NCI-H1436 (cell line): Measurements from ENCODE around the gene LMCD1.

Source experiments
- DNase-seq: peaks from one replicate; lab custom pipeline; 2025; lab: John Stamatoyannopoulos, UW

LMCD1 gene

DNA sequence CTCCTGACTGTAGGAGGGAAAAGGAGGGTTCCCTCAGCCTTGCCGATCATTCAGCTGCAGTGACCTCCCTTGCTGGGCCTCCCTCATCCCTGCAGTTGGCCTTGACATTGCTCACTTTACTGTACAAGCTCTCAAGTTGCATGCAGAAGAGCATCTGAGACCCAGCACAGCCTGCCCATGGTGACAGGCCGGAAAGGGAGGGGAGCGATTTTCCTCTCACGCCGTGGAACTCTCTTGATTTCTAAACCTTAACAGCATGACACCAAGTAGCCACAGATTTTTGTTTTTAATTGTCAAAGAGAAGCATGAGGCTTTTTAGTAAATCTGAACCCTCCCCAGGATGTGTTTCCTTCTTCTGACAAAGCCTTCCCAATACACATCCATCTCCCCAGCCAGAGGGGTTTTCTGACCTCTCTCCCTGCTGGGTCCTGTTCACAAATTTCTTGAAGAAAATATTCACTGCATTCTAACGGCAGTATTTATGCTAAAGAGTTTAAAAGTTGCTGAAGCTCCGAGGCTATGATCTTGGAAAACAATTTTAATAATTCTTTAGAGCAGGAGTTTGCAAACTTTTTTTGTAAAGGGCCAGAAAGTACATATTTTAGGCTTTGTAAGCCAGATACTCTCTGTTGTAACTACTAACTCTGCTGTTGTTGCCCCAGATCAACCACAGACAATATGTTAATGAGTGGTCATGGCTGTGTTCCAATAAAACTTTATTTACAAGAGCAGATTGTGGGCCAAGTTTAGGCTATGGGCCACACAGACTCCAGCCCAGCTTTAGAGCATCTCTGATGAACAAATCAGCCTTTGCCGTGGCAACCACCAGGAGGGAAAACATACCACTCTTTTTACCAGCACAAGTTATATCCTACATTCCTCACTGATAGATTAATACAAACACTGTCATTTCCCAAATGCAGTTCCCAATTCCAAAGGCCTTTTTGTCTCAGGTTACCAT is 34.8 kb downstream of the LMCD1 start:
- no peak for DNase-seq

DNA sequence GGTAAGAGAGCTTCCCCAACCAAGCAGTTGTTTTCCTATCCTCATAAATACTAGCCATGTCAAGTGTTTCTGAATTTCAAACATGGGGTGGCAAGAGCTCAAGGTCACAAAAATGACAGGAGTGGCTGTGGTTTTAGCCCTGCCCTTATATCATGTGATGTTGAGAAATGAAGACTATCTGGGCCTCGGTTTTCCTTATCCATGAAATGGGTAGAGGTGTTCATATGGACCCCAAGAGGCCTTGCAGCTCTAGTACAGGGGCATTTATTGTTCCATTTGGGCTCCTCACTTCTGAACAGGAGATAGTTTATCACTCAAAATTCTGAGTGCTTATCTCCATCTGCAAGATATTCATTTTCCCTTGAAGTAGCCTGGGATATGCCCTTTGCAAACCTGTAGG is 35.8 kb downstream of the LMCD1 start:
- DNase-seq: no peak

DNA sequence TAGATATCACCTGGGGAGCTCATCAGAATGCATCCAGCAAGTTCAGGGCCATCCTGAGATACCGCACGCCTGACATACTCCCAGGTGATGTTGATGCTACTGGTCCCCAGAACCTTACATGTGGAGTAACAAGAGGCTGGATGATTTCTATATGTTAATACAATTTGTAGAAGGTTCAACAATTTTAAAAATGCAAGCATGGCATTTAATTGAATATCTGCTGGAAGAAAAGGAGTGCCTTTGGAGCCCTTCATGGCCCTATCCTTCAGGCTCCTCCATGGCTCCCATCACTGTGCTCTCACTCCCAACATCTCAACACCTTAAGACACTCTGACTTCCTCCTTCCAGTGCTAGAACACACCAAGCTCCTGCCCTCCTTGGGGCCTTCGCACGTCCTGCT is 36.6 kb downstream of the LMCD1 start:
- DNase-seq: no peak

DNA sequence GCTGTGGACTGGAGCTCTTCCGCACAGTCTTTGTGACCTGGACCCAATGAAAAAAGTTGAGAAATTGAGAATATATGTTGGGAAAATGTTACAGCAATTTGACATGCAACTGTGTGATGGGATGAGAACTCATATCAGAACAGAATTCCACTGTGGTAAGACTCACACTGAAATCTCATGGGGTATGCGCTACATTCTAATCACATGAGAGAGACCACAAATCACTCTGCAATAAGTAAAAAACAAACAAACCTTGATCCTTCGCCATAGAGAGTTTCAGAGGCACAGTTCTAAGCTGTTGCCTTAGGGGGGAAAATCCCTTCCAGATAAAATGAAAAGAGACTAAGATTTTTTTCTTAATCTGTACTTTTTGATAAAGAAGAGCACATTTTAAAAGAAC is 37.3 kb downstream of the LMCD1 start:
- DNase-seq: no peak

DNA sequence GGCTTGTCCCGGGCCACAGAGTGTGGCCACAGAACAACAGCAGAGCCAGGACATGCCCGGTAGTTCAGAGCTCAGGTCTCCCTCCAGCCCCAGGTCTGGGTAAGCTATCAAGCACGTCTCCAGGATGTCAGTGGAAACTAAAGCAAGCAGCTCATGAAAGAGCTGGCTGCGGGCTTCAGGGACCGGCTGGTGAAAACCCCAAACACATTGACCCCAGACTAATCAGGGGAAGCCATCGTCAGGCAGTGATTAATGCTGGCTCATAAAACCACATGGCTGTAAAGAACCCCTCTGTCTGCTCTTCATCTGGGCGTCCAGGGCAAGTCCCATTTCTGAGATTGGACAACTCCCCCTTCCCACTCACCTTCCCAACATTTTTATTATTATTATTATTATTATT is 37.8 kb downstream of the LMCD1 start:
- DNase-seq: no peak

DNA sequence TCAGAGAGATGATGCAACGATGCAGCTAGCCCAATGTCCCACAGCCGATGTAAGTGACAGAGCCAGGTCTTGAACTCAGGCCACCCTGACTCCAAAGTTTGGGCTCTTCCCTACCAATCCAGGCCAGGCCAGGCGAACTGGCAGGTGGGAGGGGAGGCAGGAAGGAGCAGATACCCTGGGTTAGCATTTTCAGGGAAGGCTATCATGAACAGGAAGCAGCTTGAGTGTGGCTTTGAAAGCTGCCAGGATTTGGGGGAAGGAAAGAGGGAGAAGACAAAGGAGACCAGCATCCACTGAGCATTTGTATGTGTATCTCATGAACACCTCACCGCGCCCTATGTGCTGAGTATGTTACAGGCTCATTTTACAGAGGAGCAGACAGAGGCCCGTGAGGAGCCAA is 38.8 kb downstream of the LMCD1 start:
- DNase-seq: no peak

DNA sequence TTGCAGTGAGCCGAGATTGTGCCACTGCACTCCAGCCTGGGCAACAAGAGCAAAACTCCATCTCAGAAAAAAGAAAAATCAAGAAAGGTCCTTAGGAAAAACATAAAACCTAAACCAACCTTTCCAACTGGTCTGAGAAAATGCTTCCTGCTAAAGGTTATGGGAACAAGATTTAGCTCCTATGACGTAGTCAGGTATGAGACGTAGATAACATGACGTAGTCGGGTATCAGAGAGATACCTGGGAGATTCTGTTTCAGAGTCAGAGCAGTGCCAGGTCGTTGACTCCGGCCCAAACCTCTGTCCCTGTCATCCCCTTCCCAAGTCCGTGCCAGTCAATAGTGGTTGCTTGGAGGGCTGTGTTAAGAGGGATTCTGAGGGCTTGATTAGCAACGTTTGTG is 39.9 kb downstream of the LMCD1 start:
- DNase-seq: no peak

DNA sequence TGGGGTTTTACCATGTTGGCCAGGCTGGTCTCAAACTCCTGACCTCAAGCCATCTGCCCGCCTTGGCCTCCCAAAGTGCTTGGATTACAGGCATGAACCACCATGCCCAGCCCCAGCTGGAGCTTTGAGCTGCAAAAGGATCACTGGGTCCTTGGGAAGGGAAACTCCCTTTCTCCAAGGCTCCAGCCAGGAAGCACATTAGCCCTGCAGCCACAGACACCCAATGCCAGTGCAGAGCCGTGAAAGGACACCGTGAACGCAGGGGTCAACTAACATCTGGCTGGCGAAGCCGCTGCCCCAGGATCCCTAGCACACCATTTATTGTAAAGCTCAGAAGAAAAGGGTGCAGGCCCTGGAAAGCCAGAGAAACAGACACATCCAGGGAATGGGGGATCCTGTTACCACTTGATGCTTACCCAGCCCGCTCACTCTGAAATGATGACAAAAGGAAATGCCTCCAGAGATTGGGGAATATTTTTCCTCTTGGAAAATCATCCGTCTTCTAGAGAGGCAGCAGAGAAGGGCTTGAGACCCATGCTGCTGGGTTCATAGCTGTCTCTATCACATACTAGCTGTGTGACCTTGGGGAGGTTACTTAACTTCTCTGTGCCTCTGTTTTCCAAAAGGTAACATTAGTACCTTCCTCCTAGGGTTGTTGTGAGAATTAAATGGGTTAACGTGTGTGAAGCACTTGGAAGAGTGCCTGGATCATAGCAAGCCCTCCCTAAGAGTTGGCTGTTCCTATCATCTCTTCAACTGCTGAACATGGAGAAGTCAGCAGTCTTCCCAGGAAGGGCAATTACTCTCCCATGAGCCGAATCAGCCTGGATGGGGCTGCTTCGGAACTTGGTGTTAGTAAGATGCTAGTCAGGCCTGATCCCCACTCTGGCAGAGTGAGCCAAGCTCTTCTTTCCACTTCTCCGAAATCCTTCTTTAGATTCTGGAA is 40.8 kb downstream of the LMCD1 start:
- DNase-seq: no peak

DNA sequence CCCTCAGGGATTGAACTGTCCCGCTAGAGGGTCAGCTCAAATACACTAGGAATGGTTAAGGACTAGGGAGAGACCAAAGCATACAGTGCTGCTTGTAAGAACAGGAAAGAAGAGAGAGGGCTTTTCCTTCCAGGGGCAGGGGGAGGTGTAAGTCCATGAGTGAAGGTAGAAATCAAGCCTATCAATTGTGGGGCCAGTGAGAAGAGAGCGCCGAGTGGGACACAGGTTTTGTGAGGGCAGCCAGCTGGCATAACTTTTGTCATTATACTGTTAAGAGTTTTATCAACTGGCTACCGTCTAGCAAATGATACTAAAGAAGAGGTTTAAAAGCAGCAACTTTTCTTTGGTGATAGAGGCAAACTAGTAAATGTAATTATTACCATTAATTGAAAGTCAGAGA is 45.0 kb downstream of the LMCD1 start:
- no peak for DNase-seq

DNA sequence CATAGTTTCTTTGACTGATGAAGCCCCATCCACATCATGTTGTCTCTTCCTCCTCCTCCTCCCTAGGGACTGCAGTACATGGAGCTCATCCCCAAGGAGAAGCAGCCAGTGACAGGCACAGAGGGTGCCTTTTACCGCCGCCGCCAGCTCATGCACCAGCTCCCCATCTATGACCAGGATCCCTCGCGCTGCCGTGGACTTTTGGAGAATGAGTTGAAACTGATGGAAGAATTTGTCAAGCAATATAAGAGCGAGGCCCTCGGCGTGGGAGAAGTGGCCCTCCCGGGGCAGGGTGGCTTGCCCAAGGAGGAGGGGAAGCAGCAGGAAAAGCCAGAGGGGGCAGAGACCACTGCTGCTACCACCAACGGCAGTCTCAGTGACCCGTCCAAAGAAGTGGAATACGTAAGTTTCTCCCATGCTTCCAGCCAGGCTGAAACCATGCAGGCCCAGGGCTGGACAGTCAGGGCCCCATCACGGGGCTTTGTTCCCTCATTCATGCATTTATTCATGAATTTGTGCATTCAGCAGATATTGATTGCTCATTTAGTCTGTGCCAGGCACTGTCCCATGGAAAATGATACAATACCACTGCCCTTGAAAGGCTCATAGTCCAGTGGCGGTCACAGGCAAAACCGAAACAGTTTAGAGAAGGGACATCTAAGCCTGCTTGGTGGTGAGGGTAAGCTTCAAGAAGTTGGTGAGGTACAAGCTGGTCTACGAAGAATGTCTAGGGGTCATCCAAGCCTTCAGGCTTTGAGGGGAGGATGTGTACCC is 47.1 kb downstream of the LMCD1 start:
- DNase-seq: no peak

DNA sequence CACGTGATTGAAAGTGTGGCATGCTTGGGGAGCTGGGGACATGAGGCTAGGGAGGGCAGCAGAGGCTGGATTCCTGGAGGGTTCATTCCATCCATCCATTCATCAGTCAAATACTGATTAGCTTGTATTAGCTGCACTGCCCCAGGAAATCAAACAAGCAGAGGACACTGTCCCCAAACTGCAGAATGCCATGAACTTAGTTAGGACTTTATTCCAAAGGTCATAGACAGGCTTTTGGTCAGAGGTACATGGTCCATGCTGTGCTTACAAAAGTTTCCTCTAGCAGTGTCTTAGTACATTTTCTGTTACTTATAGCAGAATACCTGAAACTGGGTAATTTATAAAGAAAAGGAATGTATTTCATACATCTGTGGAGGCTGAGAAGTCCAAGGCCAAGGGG is 47.7 kb downstream of the LMCD1 start:
- DNase-seq: no peak

DNA sequence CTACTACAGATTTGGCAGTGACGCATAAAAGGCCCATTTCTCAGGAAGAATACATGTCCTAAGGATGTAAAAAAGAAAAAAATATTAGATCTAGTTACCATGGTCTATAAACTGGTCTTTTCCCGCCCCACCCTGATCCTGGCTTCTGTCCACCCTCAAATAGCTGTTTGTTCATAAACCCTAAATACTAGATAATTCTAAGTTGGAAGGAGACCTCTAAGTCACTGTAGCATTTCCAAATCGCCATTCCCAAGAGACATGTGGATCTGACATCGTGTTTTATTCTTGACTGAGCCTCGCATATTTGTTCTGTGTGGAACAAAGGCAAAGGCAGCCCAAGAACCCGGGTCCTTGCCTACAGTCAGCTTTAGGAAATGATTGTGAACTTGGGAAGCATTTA is 49.0 kb downstream of the LMCD1 start:
- no peak for DNase-seq

DNA sequence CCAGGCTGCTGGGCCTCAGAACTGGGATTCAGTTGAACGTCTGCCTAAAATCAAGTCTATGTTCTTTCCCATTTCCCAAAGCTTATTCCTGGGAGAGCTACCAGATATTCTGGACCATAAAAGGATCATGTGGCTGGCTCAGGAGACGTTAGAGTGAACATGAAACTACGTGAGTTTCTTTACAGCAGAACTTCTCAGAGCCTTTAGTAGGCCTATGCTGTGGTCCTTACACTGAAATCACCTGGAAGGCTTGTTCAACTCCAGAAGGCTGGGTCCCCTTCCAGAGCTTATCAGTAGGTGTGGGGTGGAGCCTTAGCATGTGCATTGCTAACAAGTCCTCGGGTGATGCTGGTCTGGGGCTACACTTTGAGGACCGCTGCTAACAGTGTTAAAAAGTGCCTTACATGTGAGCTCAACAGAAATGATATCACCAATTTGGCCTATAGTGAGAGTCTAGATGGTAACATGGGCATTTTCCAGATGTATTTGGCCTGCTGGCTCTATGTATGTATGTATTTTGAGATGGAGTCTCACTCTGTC is 50.7 kb downstream of the LMCD1 start:
- no peak for DNase-seq

DNA sequence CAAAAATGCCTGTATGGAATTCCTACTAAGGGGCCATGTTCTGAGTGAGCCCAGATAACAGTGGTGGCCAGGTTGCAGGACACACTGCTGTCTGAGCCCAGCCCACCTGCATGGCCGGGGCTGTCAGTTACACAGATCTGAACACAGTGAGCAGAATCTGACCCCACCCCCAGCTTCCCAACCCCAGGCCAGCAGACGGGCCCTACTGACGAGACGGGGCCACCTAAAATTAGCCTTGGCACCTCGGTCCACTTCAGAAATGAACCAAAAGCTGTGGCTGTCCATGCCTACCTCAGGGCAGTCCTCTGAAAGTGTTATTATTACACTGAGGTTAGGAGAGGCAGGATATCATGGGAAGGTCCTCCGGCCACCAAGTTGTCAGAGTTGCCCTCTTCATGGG is 51.8 kb downstream of the LMCD1 start:
- no peak for DNase-seq

DNA sequence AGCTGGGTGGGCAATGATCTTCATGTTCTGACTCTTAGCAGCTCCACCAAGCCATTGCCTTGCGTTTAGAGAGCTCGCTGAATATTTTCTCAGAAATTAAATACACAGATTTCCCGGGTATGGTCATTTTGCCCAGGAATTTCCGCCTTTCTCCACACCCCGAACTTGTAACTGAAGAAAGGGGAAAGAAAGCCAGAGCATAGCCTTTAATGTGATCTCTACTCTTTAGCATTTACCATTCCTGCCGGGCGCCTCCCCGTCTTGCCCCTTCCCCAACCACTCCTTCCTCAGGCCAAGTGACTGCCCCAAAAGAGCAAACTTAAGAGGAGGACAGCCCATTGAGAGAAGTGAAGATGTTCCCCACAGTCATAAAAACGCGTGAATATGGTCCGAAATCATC is 53.1 kb downstream of the LMCD1 start:
- DNase-seq: no peak

DNA sequence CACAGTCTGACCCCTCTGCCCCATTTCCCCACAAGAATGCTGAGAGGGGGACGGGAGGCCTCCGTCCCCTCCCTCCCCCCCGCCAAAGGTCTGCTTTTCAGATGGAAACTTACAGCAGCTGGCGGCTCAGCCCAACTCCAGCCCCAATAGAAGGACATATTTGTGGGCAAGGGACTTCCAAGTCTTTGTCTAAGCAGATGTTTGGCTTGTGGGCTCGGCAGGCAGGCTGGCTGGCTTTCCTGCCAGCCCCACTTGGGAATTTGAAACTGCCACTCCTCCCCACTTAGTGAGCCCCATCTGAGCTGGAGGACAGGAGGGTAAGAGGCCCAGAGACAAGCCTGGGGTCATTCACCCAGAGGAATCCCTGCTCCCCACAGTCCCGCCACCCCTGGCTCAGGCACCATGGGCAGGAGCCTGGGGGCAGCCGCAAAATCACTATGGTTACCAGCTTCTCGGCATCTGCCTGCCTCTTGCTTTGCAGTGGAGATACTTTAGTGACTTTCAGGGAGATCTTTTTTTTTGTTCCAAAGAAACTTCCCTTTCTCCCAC is 53.6 kb downstream of the LMCD1 start:
- DNase-seq: no peak

DNA sequence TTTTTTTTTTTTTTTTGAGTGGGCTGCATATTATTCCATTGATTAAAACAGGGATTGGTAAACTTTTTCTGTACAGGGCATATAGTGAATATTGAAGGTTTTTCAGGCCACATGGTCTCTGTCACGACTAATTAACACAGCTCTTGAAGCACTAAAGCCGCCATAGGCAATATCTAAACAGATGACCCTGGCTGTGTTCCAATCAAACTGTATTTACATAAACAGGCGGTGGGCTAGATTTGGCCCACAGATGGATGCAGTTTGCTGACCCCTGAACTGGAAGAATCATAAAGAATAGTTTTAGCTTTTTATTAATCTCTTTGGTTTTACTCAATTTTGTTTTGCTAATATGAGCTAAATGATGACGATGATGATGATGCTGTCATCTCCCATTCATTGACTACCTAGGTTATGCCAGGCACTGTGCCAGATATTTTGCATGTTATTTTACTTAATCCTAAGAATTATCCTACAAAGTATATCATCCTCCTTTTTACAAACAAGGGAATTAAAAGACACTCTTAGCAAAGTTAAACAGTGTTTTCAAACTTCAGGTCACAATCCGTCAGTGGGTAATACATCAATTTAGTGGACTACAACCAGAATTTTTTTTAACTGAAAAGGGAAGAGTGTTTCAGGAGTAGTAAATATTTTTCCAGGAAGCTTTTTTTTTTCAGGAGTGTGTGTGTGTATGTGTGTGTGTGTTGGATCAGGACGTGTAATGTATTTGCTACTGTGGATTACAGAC is 54.3 kb downstream of the LMCD1 start:
- DNase-seq: no peak

DNA sequence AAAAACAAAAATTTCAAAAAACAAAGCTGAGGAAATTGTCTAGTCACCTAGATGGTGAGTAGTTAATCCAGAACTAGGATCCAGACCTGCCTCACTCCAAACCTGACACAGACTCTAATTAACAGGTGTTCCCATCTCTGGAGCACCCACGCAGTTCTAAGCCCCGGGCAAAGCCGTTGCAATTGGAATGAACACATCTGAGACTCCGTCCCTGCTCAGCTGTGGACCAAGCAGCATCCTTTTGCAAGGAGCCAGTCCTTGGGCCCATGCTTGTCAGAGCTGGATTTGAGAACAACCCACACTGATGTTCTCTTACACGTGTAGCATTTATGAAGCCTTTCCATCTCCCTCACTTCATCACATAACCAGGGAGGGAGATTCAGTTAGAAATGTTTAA is 54.8 kb downstream of the LMCD1 start:
- DNase-seq: no peak

DNA sequence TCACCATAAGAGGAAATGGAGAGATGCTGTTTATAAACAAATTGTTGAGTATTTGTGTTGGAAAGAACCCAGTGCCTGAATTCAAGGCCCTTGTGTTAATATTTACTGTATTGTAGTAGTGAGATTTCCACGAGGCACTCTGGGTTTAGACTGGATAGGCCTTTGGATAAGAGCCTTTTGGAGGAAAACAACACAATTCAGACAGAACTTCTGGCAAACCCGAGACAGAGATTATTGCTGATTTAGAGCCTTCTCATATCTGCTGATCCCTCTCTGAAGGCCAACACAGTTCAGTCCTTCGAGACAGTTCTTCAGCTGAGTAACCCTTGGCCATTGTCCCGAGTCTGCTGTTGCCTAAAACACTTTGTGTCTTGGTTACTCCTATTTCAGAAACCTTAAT is 55.7 kb downstream of the LMCD1 start:
- no peak for DNase-seq

DNA sequence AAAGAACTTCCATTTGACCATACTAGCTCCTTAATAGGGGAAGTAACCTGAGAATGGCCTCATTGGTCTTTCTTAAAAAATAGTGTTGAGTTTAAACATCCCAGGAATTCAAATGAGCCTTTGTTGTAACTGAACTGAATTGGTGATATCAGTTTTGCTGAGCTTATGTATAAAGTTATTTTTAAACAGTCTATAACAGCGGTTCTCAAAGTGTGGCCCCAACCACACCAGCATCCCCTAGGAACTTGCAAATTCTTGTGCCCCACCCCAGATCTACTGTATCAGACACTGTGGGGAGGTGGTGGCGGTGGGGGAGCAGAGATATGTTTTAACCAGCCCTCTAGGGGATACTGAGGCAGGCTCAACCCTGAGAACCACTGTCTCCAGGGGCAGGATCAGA is 57.0 kb downstream of the LMCD1 start:
- no peak for DNase-seq

DNA sequence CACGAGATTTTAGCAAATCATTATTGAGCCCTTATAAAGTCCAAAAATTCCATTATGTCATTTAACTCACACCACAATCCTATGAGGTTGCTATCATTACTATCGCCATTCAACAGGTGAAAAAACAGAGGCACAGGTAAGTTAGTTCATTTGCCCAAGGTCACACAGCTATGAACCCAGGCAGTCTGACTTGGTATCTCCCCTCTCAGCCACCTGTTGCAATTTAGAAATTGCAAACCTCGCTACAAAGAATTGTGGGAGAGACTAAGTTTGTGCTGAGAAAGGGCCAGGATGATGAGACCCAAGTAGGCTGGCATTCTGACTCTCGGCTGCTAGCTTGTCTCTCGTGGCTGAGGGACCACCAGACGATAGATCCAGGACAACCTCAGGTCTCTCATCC is 57.7 kb downstream of the LMCD1 start:
- no peak for DNase-seq
